ENCODE results near the gene TRAF1. TPM values are rescaled to one million over a fixed set of nuclear protein-coding genes. Genes with fewer than 3 reads are reported as not detected.

Gene TRAF1
- polyA plus RNA-seq, 1 donor from 2014 or later: 0.89 TPM

DNA sequence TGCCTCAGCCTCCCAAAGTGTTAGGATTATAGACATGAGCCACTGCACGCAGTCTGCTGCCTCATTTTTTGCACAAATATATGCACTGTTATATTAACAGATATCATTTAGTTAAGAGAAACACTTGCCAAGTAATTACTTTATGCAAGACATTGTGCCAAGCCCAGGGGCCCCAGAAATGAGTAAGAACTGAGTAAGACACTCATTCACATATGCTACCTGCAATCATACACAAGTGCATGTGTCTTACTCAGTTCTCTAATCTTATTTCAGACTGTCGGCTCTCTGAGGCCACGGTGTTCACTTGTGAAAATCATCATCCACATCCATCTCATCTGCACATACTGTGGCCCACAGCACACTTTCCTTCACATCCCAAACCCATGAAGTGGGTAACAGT lies 16.0 kb downstream of the TRAF1 start:
- H3K9me3 ChIP-seq (ENCODE audit: low read length): no peaks in the 10 kb centered on the region
- H3F3A ChIP-seq (ENCODE audit: insufficient read depth, low read length, poor library complexity, severe bottlenecking): no peaks in the 10 kb centered on the region
- H3K9ac ChIP-seq (ENCODE audit: low read length): no peak overlapping the region
- H2AFZ ChIP-seq (ENCODE audit: low read depth, low read length): no peak overlapping the region
- TF ChIP-seq SMC3 (conservative IDR thresholded peaks at IDR 0.05; ENCODE audit: poor library complexity): no peak
- TF ChIP-seq EP300 (conservative IDR thresholded peaks at IDR 0.05; ENCODE audit: poor library complexity, severe bottlenecking): no peak
- TF ChIP-seq, protein P1, sequence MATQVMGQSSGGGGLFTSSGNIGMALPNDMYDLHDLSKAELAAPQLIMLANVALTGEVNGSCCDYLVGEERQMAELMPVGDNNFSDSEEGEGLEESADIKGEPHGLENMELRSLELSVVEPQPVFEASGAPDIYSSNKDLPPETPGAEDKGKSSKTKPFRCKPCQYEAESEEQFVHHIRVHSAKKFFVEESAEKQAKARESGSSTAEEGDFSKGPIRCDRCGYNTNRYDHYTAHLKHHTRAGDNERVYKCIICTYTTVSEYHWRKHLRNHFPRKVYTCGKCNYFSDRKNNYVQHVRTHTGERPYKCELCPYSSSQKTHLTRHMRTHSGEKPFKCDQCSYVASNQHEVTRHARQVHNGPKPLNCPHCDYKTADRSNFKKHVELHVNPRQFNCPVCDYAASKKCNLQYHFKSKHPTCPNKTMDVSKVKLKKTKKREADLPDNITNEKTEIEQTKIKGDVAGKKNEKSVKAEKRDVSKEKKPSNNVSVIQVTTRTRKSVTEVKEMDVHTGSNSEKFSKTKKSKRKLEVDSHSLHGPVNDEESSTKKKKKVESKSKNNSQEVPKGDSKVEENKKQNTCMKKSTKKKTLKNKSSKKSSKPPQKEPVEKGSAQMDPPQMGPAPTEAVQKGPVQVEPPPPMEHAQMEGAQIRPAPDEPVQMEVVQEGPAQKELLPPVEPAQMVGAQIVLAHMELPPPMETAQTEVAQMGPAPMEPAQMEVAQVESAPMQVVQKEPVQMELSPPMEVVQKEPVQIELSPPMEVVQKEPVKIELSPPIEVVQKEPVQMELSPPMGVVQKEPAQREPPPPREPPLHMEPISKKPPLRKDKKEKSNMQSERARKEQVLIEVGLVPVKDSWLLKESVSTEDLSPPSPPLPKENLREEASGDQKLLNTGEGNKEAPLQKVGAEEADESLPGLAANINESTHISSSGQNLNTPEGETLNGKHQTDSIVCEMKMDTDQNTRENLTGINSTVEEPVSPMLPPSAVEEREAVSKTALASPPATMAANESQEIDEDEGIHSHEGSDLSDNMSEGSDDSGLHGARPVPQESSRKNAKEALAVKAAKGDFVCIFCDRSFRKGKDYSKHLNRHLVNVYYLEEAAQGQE (IDR thresholded peaks at IDR 0.05; ENCODE audit: borderline replicate concordance): no peak
- TF ChIP-seq TAF1 (IDR thresholded peaks at IDR 0.05; ENCODE audit: low read depth): no peak
- no peak for TF ChIP-seq EZH2 (IDR thresholded peaks at IDR 0.05; ENCODE audit: borderline replicate concordance, insufficient read depth, low read length, poor library complexity, severe bottlenecking)
- no peak for TF ChIP-seq POLR2AphosphoS5 (IDR thresholded peaks at IDR 0.05)
- TF ChIP-seq MXI1 (conservative IDR thresholded peaks at IDR 0.05; ENCODE audit: poor library complexity, severe bottlenecking): no peak
- TF ChIP-seq, protein P2, sequence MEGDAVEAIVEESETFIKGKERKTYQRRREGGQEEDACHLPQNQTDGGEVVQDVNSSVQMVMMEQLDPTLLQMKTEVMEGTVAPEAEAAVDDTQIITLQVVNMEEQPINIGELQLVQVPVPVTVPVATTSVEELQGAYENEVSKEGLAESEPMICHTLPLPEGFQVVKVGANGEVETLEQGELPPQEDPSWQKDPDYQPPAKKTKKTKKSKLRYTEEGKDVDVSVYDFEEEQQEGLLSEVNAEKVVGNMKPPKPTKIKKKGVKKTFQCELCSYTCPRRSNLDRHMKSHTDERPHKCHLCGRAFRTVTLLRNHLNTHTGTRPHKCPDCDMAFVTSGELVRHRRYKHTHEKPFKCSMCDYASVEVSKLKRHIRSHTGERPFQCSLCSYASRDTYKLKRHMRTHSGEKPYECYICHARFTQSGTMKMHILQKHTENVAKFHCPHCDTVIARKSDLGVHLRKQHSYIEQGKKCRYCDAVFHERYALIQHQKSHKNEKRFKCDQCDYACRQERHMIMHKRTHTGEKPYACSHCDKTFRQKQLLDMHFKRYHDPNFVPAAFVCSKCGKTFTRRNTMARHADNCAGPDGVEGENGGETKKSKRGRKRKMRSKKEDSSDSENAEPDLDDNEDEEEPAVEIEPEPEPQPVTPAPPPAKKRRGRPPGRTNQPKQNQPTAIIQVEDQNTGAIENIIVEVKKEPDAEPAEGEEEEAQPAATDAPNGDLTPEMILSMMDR (IDR thresholded peaks at IDR 0.05; ENCODE audit: poor library complexity, severe bottlenecking): no peak
- no peak for TF ChIP-seq RAD21 (conservative IDR thresholded peaks at IDR 0.05)
- no peaks in the 10 kb centered on the region for H3K27me3 ChIP-seq (ENCODE audit: insufficient read depth, low read depth, low read length)
- no peak overlapping the region for H3K4me2 ChIP-seq (ENCODE audit: low read length)
- H3K27ac ChIP-seq (ENCODE audit: low read length): no peak overlapping the region
- no peaks in the 10 kb centered on the region for H4K20me1 ChIP-seq (ENCODE audit: insufficient read depth)
- no peaks in the 10 kb centered on the region for H3K9me2 ChIP-seq (ENCODE audit: insufficient read depth, low read length)
- no peaks in the 10 kb centered on the region for H3K79me2 ChIP-seq (replicated peaks; ENCODE audit: insufficient read depth, low read length)
- H3K36me3 ChIP-seq (ENCODE audit: insufficient read depth, low read length): no peaks in the 10 kb centered on the region
- H3K4me3 ChIP-seq (ENCODE audit: low read length): no peak overlapping the region

DNA sequence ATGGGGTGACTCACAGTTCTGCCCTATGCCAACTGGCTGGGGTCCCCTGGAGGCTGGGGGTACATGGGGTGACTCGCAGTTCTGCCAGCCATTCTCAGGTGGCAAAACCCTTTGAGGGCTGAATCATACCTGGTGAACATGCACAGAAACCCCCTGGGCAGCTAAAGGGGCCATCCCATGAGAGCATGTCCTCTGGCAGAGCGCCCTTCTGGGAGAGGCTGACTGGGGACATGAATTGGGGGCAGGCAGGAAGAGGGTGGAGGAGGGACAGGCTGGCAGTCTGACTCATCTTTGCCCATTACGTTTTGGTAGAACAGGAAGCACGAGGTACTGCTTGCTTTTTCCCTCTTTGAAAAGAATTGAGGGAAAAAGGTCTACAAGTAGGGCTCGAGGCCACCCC lies 16.7 kb downstream of the TRAF1 start:
- no peak overlapping the region for H3K9ac ChIP-seq (ENCODE audit: low read length)
- no peak overlapping the region for H3K27ac ChIP-seq (ENCODE audit: low read length)
- H3K9me3 ChIP-seq (ENCODE audit: low read length): no peaks in the 10 kb centered on the region
- TF ChIP-seq MXI1 (conservative IDR thresholded peaks at IDR 0.05; ENCODE audit: poor library complexity, severe bottlenecking) (no peak), EZH2 (IDR thresholded peaks at IDR 0.05; ENCODE audit: borderline replicate concordance, insufficient read depth, low read length, poor library complexity, severe bottlenecking) (no peak), TAF1 (IDR thresholded peaks at IDR 0.05; ENCODE audit: low read depth) (no peak), EP300 (conservative IDR thresholded peaks at IDR 0.05; ENCODE audit: poor library complexity, severe bottlenecking) (no peak), SMC3 (conservative IDR thresholded peaks at IDR 0.05; ENCODE audit: poor library complexity) (no peak)
- TF ChIP-seq, protein P1 (IDR thresholded peaks at IDR 0.05; ENCODE audit: borderline replicate concordance): no peak
- TF ChIP-seq, protein P2 (IDR thresholded peaks at IDR 0.05; ENCODE audit: poor library complexity, severe bottlenecking): no peak
- no peaks in the 10 kb centered on the region for H3K27me3 ChIP-seq (ENCODE audit: insufficient read depth, low read depth, low read length)
- H3K4me3 ChIP-seq (ENCODE audit: low read length): no peak overlapping the region
- no peaks in the 10 kb centered on the region for H4K20me1 ChIP-seq (ENCODE audit: insufficient read depth)
- H3K9me2 ChIP-seq (ENCODE audit: insufficient read depth, low read length): no peaks in the 10 kb centered on the region
- H2AFZ ChIP-seq (ENCODE audit: low read depth, low read length): no peak overlapping the region
- H3F3A ChIP-seq (ENCODE audit: insufficient read depth, low read length, poor library complexity, severe bottlenecking): no peaks in the 10 kb centered on the region
- H3K79me2 ChIP-seq (replicated peaks; ENCODE audit: insufficient read depth, low read length): no peaks in the 10 kb centered on the region
- no peaks in the 10 kb centered on the region for H3K36me3 ChIP-seq (ENCODE audit: insufficient read depth, low read length)
- no peak overlapping the region for H3K4me2 ChIP-seq (ENCODE audit: low read length)

Measured in neural cell (in vitro differentiated cells).